Fibroblast of mammary gland (primary cell): ENCODE data around the gene SMKR1.

Source experiments
- DNase-seq: peaks from one replicate; pipeline ENCODE4 v3.0.0-alpha.2; 2010; ENCODE audit warnings: low read depth
- H3K4me3 ChIP-seq: 2 replicates; pipeline ENCODE4 v1.5.1; 2011; ENCODE audit warnings: low read depth, mild to moderate bottlenecking, low read length, moderate library complexity; ENCODE audit not compliant: control insufficient read depth
- TF ChIP-seq, protein P1 (sequence below): conservative IDR thresholded peaks from 2 replicates; pipeline ENCODE4 v1.5.1; 2011; ENCODE audit warnings: low read depth, low read length, inconsistent platforms; ENCODE audit not compliant: control insufficient read depth, insufficient read depth

Gene SMKR1

DNA sequence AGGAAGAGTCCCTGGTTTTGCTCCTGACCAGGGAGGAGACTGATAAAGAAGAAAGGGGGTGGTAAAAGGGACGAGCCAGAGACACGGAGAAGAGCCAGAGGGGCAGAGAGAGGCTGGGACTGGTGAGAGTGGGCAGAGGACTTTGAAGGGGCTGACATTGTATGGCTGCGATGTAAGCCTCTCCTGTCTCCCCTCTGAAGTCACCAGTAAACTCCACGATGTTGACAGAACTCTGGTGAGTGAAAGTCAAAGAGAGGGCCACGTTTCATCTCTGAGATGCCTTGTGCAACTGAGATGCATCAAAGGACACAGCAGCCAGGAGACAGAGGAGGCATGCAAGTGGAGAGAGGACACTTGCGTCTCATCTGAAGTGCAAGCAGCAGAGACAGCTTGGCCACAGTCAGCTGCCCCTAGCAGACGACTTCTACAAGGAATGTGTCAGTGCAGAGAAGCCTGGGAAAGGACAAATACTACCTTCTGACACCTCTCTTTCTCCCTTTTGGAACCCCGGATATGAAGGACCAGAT lies 54.3 kb downstream of the SMKR1 start:
- DNase-seq: no peak
- TF ChIP-seq, protein P1, sequence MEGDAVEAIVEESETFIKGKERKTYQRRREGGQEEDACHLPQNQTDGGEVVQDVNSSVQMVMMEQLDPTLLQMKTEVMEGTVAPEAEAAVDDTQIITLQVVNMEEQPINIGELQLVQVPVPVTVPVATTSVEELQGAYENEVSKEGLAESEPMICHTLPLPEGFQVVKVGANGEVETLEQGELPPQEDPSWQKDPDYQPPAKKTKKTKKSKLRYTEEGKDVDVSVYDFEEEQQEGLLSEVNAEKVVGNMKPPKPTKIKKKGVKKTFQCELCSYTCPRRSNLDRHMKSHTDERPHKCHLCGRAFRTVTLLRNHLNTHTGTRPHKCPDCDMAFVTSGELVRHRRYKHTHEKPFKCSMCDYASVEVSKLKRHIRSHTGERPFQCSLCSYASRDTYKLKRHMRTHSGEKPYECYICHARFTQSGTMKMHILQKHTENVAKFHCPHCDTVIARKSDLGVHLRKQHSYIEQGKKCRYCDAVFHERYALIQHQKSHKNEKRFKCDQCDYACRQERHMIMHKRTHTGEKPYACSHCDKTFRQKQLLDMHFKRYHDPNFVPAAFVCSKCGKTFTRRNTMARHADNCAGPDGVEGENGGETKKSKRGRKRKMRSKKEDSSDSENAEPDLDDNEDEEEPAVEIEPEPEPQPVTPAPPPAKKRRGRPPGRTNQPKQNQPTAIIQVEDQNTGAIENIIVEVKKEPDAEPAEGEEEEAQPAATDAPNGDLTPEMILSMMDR: no peak
- no peak overlapping the region for H3K4me3 ChIP-seq

DNA sequence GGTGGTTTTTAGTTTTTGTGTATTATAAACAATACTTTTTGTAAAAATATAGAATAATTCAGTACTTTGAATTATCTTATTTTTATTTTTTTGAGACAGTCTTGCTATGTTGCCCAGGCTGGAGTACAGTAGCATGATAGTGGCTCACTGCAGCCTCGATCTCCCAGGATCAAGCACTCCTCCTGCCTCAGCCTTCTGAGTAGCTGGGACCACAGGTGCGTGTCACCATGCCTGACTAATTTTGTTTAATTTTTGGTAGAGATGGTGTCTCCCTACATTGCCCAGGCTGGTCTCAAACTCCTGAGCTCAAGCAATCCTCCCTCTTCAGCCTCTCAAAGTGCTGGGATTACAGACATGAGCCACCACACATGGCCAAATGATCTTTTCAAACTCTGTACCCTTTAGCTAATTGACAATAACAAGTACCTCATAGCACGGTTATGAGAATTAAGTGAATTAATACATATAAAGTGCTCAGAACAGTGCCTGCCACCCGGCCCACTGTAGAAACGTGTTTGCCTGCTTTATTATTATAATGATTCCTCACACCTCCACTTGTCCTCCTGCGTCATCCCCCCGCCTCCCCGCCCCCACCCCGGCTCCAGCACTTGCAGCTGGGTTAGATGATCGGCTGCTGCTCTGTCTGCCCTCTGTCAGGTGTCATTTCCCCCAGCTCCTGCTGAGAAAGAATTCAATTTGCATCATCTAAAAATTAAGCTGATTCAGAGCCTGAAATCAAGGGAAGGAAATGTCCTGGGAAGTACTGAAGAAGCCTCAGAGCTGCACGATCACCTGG lies 55.6 kb downstream of the SMKR1 start:
- DNase-seq: no peak
- TF ChIP-seq, protein P1: no peak
- no peak overlapping the region for H3K4me3 ChIP-seq

DNA sequence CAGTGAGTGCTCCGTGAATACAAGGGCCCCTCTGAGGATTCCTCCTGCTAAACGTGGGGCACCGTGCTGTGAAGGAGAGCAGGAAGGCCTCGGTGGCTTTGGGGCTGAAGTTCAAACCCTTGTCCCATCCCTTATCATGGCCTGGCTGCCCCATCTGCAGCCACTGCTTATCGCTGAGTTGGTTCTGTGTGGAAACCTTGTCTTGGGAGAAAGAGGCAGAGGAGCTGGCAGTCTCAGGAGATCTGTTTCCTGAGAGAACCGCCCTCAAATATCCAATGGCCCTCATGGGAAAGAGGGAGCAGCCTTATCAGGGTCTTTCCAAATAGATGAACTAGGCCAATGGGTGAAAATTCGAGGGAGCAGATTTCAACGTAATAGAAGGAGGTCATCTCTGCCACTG lies 57.2 kb downstream of the SMKR1 start:
- DNase-seq: no peak
- H3K4me3 ChIP-seq: no peak overlapping the region
- TF ChIP-seq, protein P1: no peak

DNA sequence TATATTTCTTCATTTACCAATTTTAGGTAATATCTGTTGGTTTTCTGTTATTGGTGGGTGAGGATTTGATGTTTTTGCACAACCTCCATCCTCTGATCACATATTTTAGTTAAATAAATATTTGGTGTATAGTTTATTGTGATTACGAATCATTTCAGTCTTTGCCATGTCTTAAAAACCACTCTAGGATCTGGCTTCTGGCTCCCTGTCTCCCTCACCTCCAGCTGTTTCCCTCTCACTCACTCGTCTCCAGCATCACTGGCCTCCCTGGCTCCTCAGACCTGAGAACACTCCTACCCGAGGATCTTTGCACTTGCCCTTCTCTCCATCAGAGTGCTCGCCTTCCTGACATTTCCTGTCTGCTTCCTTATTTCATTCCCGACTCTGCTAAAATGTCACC lies 58.5 kb downstream of the SMKR1 start:
- TF ChIP-seq, protein P1: no peak
- DNase-seq: no peak
- H3K4me3 ChIP-seq: no peak overlapping the region

DNA sequence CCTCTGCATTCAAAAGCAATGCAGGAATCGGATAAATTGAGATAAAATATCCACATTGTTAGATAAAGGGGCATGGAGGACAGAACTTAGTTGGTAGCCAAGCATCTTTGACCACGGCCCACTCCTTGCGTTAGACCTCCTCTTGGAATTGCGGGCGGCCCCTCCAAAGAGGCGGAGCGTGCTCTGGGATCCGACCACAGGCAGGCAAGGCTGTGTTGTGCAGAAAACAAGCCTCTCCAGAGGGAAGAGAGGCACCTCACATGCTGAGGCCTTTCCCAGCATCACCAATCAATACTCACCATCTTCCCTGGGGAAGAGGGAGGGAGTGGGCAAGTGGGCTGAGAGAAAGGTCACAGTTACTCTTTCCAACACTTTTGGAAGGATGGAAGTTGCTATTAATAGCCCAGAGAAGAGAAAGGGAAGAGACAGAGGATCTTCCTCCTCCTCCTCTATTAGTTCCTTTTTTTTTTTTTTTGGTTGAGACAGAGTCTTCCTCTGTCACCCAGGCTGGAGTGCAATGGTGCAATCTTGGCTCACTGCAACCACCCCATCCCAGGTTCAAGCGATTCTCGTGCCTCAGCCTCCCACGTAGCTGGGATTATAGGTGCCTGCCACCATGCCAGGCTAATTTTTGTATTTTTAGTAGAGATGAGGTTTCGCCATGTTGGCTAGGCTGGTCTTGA lies 59.5 kb downstream of the SMKR1 start:
- no peak overlapping the region for H3K4me3 ChIP-seq
- no peak for DNase-seq
- TF ChIP-seq, protein P1: no peak
